Nucleus accumbens (tissue), 56 donors: ENCODE measurements around the gene OR5C1.
A peak's percentile ranks its signal among the peaks of the same experiment; 100 is the strongest.
"Not testable (repeated sequence)": the region's sequence is repeated elsewhere in the genome, so short reads cannot be mapped to it uniquely, and the experiment has no call there.

Source experiments
- DNase-seq, 56 donors: peaks; one replicate each; lab custom pipeline; 2025; lab: John Stamatoyannopoulos, UW

OR5C1 gene

DNA sequence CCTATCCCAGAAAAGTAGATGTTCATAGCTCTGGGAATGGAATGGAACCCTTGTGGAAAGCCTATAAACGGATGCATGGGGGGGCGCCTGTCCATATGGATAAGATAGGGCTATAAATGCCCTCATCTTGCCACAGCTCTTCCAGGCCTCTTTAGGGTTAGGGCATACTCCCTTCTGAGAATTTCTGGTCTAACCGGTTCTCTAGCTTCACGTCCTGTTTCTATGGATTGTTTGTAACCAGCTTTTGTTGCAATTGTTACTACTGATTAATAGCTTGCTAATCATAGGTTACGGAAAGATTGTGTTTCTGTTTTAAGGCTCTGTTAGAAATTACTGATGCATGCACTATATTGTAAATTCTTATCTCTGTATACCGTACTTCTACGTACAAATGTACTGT lies 20.5 kb downstream of the OR5C1 start:
- not testable (repeated sequence) for DNase-seq

DNA sequence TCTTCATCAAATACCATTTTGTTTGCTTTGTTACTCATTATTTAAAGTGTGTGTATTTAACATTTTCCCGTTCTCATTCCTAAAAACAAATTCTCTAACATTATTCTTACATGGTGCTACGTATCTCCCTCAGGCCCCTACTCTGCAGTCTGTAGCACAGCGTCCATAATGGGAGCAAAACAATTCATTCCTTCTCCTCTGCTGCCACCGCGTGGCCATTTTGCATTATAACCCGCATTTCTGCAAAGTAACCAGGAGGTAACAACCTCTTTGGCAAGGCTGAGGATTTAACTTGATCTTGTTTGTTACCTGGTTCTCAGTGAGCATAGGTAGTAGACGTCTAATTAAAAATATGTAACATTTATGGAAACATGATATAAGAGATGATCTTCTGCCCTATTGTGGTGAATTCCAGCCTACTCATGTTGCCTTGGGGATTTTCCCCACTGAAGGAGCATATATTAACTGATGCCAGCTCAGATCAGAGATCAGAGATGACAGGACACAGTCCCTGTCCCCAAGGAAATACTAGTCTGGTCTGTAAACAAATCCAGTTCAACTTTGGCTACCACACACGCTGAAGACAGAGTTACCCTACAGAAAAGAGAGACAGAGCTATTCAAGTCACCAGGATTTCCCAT lies 21.7 kb downstream of the OR5C1 start:
- peak in 51 of 56 donors; percentile 7 to 86 (median 49) for DNase-seq

DNA sequence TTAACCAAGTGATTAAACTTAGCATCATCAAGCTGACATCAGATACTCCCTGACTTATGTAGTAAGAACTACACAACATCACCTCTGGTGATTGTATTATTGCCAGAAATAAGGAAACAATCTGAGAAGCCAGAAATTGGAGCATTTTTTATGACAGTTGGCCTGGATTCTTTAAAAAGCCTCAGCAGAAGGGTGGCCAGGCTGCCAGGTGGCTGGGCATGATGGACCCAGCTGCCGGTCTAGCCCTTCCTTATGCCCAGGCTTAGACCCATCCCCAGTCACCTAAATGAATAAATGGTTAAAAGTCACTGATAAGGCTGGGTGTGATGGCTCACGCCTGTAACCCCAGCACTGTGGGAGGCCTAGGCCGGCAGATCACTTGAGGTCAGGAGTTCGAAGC lies 24.0 kb downstream of the OR5C1 start:
- DNase-seq = no peak

DNA sequence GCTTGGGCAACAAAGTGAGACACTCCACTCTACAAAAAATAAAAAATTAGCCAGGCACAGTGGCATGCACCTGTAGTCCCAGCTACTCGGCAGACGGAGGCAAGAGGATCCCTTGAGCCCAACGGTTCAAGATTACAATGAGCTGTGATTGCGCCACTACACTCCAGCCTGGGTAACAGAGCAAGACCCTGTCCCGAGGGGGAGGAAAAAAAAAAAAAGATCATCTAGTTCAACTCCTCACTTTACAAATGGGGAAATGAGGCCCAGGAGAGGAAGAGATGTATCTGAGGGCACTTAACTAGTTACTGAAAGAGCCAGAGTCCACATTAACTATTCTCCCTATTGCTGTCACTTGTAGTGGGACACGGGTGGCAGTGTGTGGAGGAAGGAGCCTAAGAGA lies 25.8 kb downstream of the OR5C1 start:
- DNase-seq = no peak

DNA sequence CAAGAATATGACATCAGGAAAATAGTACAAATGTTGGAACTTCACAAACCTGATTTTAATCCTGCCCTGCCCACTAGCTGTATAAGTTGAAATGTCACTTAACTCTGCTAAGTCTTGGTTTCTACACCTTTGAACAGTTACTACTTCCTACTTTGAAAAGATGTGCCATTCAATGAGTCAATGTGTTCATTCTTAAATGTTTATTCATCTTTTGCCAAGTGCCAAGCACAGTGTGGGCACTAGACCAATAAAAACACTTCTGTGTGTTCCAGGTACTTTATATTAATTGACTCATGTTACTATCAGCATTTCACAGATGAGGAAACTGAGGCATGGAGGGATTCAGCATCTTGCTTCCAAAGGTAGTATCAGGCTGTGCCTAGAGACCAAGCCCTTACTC lies 26.8 kb downstream of the OR5C1 start:
- DNase-seq = no peak

DNA sequence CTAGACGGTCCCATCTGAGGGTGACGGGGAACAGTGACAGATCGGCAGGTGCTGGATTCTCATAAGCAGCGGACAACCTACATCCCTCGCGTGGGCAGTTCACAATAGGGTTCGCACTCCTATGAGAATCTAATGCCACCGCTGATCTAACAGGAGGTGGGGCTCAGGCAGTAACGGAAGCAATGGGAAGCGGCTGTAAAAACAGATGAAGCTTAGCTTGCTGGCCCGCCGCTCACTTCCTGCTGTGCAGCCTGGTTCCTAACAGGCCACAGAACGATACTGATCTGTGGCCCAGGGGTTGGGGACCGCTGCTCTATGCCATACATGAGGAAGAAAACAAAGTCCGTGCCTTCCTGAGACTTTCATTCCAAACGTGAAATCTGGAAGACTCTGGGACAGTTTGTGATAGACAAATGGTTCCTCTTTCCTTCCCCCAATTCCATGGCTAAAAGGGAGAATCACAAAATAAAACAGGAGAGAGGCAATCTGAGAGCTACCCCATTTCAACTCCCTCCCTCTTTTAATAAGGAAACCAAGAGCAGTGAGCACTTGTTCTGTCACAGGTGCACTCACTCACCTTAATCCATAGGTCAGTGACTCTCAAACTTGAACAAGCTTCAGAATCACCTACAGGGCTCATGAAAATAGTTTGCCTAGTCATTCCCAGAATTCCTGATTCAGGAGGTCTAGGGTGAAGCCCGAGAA lies 27.6 kb downstream of the OR5C1 start:
- no peak for DNase-seq

DNA sequence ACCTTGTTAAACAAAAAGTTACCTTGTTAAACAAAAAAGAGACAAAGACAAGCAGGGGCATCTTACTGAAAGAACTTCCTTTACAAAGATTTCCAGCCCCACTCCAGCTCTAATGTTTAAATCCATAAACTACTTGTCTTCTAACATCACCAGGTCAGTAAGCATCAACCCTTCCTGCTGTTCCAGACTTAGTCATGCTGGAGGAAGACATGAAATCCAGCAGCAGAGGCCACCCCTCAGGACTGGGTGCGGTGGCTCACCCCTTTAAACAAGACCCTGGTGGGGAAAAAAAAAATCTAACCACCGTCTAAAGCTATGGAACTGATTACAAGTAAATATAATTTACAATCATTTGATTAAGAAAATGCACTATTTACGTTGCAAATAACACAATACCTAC lies 30.6 kb downstream of the OR5C1 start:
- DNase-seq = no peak

DNA sequence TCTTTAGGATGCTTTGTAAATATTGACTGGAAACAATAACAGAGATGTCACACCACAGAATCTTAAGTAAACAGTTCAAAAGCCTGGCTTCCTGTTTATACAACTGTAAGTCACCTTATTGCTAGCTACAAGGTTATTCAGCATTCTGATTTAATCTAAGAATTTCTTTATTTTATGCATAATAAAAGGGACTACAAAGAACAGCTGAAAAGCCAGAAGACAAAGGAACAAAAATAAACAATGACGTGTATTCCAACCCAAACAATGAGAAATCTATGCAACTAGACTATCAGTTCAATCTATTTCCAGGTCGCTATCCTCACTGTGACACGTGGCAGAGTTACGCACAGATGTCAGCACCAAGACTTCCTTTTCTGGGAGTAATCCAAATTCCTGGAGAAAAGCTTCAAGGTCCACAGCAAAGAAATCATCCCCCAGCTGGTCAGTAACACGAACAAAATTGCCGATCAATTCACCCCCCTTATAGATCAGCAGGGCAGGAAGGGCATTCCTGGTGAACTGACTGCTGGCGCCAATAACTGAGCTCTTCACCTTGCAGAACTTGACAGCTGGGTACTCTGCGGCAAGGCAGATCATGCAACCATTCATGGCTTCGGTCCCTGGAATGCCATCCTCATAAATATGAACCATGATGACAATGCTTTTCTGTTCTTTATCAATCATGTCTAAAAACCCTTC lies 31.2 kb downstream of the OR5C1 start:
- DNase-seq = peak in 3 of 56 donors; percentile 3 to 48 (median 11)

DNA sequence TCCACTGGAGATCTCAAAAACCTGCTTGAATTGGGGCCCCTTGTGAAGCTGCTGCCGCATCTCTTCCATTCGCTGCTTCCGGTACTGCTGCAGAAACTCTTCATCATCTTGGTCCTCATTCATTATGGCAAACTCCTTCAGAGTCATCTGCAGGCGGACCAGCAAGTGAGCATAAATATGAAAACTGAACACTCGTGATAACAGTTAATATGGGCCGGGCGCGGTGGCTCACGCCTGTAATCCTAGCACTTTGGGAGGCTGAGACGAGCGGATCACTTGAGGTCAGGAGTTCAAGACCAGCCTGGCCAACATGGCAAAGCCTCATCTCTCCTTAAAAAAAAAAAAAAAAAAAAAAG lies 31.7 kb downstream of the OR5C1 start:
- no peak for DNase-seq

DNA sequence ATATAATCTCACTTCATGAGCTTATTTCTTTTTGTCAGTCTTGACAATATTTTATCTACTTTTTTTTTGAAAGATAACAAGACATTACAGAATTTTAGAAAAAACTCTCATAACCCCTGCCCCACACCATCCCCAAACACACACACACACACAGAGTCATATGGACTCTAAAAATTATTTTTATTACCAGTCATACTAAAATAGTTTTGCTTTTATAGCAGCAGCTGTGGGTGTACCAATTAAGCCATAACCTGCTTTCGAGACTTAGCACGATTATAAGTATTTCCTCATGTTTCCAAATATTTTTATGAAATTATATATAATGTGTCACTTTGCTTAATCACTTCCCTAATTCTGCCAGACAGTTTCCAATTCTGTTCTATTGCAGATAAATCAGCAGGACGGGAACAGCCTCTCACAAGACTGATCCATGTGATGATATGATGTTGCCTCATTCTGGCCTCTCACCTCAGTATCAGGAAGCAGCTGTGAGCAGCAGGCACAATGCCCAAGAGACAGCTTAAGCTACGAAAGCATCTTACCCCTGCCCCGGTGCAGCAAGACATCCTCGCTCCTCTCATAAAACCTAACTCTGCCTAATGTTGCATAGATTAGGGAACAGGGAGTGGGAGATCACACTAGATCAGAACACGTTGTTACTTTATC lies 32.7 kb downstream of the OR5C1 start:
- peak in 6 of 56 donors; percentile 3 to 45 (median 24) for DNase-seq

DNA sequence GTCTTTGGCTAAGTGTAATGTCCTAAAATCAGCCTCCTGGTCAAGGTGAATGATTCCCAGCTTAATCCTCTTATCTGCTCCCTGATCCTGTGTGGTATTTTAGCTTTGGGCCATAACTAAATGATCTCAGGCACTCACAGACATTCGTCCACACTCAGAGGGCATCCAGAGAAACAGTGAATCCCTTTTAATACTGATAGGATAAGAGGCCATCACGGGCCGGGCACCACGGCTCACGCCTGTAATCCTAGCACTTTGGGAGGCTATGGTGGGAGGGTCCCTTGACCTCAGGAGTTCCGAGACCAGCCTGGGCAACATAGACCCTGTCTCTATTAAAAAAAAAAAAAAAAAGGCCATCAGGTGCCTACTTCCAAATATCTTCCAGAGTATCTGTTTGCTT lies 33.3 kb downstream of the OR5C1 start:
- DNase-seq = no peak

DNA sequence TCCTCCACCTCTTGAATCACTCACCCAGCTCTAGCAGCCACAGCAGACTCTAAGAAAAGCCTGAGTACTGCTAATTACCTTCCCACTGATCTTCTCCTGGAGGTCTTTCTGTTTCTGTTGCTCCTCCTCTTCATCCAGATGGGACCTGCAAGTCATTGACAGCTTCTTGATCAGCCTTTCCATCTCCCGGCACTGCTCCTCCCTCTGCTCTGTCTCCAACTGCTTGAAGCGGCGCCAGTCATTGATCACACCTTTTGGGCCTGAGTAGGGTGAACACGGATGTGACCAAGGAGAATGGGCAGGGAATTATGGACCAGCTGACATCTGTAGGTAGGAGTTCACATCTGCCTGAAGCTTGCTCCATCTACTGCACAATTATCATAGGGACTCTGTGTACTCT lies 34.2 kb downstream of the OR5C1 start:
- DNase-seq = no peak

DNA sequence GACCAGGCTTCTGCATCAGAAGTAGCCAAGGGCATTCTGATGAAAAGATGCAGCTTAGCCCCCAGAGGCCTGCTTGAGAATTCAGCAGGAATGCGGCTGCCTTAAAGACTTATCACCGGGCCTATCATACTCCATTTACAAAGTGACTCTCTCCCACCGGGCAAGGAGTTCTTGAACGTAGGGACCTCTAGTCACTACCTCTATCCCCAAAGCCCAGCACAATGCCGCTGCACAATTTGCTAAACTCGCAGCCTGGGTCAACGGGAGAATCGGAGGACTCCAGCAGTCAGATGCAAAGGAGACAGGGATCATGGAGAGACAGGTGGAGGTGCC lies 39.0 kb downstream of the OR5C1 start:
- peak in 3 of 56 donors; percentile 57 to 66 (median 62) for DNase-seq

DNA sequence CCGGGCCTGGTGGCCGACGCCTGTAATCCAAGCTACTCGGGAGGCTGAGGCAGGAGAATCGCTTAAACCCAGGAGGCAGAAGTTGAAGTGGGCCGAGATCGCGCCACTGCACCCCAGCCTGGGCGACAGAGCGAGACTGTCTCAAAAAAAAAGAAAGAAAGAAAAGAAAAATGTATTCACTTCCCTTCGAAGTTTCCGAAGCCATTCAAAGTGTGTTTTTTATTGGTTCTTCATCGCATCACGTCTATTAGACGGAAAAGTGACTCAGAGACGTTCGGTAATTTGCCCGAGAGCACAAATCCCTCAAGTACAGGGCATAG lies 40.2 kb downstream of the OR5C1 start:
- not testable (repeated sequence) for DNase-seq

DNA sequence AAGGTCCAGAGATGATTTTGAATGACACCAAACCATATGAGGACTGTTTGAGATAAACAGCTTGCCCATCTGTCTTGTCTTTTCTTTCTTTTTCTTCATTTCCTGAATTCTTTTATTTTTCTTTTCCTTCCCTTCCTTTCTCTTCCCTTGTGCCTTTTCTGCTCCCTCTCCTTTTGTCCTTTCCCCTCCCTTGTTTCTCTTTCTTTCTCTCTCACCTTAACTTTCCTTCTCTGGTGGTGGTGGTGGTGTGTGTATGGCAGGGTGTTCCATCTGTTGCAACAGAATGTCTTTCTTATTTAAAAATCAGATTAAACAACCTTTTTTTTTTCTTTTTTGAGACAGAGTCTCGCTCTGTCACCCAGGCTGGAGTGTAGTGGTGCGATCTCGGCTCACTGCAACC lies 43.5 kb downstream of the OR5C1 start:
- no peak for DNase-seq

DNA sequence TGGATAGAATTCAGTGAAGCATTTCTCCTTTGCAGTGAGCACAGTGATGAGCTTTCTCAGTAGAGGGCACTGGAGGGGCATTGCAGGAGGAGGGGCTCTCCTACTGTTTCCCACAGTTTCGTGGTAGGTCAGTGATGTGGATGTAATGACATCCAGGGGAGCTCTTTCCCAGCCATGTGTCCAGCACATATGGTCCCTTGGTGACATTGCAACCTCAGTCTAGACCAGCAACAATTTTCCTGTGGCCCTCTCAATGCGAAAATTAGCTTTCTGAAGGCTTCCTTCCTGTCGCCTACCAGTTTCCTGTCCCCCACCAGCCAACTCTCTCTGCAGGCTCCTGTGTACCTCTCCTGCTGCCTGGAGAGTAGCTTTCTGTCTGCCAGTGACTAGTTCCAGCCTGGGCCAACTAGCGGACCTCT lies 46.6 kb downstream of the OR5C1 start:
- DNase-seq = no peak

DNA sequence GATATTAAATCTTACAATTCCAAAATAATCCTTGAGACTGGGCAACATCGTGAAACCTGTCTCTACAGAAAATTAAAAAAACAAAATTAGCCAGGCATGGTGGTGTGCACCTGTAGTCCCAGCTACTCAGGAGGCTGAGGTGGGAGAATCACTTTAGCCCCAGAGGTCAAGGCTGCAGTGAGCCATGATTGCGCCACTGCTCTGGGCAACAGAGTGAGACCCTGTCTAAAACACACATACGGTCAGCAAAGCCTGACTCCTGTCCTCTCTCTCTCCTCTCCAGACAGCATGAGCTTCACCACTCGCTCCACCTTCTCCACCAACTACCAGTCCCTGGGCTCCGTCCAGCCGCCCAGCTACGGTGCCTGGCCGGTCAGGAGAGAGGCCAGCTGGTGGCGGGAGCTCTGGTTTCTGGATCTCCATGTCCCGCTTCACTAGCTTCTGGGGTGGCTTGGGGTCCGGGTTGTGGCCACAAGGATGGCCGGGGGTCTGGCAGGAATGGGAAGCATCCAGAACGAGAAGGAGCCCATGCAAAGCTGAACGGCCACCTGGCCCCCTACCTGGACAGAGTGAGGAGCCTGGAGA lies 48.6 kb downstream of the OR5C1 start:
- DNase-seq = no peak

DNA sequence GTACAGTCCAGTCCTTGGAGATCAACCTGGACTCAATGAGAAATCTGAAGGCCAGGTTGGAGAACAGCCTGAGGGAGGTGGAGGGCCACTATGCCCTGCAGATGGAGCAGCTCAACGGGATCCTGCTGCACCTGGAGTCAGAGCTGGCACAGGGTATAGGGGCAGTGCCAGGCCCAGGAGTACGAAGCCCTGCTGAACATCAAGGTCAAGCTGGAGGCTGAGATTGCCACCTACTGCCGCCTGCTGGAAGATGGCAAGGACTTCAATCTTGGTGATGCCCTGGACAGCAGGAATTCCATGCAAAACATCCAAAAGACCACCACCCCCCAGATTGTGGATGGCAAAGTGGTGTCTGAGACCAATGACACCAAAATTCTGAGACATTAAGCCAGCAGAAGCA lies 49.7 kb downstream of the OR5C1 start:
- DNase-seq = not testable (repeated sequence)
